ENCODE results near the gene EFNA5.

Gene EFNA5

DNA sequence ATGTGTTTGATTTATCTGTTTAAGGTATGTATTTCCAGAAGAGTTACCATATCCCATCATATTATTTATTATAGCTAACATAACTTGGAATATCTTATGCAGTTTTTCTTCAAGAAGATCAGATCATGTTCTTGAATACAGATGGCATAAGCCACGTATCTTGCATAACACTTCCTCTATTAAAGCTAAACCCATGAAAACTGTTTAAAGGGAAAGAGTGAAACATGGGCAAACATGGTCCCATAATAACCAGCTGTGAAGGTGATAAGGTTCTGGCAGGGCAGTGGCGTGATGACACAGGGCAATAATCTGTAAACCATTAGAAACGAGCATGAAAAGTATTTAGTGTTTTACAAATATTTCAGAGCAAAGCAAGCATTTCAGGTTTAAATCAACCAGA, 34.2 kb downstream of the EFNA5 start:
- DNase-seq: no peak

DNA sequence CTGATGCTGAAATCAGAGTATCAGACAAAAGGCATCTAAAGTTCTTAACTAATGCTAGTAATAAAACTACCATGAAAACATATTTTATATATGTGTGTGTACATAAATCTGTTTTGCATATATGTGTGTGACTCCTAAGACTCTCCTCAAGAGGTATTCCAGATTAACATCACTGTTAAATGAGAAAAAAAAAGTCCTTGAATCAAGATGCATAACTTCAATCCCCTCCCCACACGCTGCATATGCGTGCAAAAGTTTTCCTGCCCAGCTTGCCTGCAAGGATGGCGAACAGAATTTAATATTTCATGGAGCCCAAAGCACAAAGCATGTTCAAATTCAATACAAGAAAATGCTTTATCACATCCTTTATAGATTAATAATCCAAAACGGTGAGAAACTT, 34.7 kb downstream of the EFNA5 start:
- DNase-seq: no peak

DNA sequence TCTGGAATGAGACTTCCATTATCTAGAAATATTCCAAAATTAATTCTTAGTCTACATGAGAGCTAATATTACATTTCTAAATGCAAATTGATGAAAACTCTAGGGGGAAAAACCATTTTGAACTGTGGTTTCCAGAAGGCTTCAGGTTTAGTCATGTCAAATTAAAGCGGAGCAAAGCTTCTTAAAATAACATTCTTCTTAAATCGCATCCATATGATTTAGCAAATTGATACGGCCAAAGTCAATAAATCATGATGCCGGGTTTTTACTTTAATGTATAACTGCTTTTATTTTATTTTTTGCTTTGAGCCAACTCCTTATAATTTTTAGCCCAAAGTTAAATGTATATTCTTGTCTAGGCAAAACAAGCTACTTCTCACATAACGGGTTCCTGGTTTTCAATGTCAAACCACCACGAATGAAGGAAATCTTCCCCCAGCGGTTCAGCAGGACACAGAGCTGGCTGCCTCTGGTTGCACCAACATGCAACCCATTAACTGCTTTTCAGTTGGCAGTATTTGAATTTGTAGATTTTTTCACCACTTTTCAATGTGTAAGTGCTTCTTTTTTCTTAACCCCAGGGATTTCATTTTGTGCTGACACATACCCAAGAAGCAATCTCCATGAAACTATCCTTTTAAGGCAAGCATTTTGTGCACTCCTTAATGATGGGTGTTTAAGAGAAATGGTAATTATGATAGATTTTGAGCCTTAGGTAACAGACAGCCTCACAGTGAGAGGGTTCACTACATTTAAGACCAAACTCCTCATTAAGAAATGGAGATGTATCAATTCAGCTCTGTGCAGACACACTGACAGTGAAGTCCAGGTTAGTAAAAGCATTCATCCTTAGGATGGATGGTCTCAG, 35.5 kb downstream of the EFNA5 start:
- DNase-seq: no peak

DNA sequence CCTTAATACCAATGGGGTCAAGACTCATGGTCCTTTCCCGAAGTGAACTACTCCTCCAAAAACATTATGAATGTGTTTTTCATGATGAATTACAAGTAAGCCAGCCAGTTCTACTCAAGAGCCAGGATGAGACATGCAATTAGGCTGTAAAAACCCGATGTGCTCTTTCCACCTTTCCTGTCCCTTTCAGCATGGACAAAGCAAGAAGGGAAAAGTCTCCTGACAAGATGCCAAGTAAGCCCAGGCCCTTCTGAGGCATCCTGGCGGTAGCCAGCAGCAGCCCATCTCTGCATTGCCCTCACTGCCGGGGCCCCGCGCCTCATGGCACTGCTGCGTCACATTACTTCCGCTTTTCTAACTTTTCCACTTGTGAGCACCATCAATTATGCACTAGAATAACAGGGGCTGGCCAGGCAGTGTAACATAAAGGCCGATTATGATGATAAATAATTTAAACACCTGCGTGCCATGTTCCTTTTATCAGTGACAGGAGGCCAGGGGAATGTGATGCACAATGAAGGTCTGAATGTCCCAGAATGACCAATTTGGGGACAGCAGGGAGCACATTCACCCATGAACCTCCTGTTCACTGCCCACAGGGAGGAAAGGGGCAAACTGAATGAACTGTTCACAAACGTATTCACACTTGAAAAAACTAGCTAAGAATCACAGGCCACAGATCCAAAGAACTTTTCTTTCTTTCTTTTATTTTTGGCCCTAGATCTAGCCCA, 37.4 kb downstream of the EFNA5 start:
- no peak for DNase-seq

DNA sequence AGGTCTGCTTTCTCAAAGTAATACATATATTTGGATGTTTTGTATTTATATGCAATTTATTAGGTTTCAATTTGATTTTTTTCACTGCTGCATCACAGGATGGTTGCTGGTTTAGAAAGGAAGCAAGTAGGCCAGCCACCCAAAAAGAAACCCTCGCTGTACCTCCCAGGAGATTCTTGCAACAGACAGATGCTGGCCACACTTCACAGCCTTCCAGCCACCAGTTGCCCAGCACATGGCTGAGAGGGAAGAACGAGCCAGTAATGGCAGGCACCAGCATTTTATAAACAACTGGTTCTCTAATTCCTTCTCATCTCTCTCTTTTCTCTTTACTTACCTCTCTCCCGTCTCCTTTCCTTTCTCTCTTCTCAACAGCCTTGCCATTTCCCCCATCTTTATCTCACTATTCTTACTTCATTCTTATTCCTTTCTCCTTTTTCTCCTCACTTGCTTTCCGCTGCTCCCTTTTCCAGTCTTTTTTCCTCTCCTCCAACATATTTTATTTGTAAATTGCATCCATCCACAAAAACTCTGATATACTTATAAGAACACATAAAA, 38.9 kb downstream of the EFNA5 start:
- no peak for DNase-seq

DNA sequence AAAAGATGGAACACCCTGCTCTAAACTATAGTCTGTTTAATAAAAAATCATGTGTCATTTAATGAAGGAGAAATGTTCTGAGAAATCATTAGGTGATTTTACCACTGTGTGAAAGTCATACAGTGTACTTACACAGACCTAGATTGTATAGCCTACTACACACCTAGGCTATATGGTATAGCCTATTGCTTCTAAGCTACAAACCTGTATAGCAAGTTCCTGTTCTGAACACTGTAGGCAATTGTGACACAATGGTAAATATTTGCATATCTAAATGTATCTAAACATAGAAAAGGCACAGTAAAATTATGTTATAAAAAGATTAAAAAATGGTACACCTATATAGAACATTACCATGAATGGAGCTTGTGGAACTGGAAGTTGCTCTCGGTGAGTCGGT, 40.6 kb downstream of the EFNA5 start:
- DNase-seq: no peak

DNA sequence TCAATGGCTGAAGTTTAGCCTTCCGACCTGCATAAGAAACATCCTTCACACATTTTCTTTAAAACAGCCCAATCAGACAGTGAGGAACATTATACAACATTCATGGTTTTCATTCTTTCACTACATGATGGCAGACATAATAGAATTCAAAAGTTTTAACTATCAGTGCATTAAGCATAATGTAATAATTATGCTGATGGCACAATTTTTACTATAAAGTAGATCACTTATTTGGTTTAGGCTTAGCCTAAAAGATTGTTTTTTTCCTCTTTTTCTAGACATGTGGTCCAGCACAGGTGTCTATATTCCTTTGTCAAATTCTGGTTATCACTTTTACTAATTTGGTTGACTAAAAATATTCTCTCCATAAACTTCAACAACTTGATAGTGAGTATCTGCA, 46.5 kb downstream of the EFNA5 start:
- DNase-seq: no peak

DNA sequence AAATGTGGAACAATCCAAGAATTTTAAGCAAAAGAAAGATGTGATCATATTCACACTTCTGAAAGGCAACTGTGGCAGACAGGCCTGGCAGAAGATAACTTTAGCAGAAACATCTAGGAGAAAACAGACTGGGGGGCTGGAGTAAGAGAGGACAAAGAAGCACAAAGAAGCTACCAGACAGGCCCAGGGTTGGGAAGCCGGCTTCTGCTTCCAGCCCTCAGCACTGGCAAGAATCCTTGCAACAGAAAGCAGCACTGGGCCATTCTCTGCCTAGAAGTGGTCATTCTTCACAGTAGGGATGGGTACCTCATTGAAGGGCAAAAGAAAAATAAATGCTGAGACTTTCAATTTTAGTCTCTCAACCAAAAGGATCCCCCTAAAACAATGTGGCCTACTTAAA, 49.6 kb downstream of the EFNA5 start:
- DNase-seq: no peak

DNA sequence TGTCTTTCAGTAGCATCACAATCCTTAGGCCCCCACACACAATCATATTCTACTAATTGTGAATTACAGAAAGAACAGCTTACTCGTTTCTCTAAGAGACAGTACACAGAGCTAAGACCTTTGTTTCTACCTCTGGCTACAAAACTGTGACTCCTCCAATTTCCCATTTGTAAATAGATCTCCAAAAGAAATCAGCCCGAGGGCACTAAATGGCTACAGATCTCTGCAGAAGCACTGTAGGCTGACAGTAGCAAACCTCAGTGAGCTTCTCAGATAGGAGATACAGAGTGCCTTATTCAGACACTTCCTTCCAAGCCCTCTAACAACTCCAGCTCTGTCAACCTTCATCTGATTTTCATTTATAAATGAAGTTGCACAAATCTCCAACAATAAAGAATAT, 51.0 kb downstream of the EFNA5 start:
- no peak for DNase-seq

DNA sequence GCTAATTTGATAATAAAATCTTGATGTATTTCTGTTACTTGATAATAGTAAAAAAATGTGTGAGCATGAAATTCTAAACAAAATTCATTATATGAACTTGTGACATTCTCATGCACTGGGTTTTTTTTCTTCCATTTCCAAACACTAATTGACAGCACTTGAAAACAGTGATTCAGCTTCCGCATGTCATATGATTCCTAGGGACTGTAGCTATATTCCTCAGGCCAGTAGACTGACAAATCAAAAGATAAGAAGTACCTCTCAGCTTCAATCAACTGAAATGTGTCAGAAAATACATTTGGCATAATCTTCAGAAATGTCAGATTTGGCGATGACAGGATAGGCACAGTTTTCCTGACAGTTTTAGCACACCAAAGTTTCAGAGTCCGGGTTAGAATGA, 52.5 kb downstream of the EFNA5 start:
- DNase-seq: no peak

DNA sequence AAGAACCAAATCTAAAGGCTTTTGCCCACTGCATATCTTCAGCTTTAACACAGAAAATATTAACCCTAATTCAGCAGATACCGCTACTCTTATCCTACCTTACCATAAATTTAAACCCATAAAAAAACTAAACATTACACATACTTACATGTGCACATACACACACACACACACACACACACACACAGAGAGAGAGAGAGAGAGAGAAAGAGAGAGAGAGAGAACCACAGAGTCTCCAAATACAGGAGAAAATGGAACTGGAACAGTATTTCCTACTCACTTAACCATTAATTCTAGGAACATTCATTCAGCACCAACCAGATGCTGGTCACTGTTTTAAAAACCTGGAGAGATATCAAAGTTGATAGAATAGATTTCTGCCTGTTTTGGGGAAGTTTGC, 53.7 kb downstream of the EFNA5 start:
- no peak for DNase-seq

DNA sequence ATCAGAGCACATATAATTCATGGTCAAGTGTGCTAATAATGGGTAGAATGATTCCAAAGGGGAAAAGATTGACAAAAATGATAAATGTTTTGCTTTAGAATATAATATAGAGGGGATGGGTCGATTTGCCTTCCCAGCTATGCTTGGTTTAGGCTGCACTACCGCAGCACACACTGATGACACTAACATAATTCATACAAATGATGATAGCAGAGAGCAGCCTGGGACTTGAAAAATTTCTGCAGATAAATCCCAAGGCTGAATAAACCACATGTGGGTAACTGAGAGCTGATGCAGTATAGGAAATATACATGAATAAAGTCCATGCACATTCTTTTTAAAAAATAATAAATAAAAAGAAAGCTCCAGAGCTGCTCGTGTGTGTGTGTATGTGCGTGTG, 54.5 kb downstream of the EFNA5 start:
- no peak for DNase-seq

DNA sequence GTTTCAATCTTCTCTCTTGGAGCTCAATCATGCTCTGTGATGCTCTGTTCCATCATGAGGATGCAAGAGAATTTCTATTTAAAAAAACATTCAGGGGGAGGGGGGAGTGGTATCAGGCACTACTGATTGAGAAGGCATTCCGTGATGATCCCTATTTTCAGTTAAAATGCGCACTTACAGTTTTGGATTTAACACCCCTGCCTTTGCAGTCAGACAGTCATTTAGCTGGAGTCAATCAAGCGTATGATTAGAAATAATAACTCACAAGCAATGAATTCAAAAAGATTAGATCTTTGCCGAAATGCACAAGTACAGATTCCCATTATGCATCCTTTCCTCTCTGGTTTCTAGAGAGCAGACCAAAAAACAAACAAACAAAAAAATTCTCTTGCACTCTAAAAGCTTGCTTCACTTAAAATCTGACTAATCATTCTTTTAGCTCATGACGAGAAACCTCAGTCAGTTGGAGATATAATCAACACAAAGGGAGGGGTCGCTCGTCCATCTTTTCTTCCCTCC, 55.4 kb downstream of the EFNA5 start:
- DNase-seq: no peak

DNA sequence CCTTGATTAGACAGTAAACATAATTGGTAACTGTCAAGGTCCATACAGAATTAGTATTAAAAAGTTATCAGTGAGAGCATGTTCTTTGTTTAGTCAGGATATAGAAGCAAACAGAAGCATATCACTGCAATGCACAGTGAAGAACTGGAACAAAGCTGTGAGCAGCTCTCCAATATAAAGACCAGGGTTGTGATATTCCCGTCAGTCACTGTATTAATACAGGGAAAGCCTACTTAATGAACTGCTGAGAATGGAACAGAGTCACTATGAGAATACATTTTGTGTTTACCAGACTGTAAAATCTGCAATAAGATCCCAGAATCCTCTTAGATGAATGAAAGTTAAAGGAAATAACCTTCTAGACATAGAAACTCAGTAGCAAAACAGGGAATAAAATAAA, 58.2 kb downstream of the EFNA5 start:
- no peak for DNase-seq

DNA sequence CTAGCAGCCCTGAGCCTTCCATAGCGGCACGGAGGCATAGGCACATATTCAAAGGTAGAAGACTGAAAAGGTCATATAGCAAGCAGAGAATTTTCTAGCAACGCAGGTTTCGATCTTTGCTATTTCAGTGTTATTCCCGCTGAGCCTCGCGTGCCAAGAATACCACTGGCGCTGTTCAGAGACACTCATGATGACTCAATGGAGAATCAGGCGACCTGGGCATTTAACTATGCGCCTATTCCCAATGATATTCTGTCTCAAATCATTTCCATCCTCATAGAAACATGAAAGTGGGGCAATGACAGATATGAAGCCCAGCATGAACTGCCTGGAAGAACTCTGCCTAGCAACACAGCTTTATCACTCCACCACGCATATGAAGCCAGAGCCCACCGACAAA, 59.9 kb downstream of the EFNA5 start:
- DNase-seq: no peak

DNA sequence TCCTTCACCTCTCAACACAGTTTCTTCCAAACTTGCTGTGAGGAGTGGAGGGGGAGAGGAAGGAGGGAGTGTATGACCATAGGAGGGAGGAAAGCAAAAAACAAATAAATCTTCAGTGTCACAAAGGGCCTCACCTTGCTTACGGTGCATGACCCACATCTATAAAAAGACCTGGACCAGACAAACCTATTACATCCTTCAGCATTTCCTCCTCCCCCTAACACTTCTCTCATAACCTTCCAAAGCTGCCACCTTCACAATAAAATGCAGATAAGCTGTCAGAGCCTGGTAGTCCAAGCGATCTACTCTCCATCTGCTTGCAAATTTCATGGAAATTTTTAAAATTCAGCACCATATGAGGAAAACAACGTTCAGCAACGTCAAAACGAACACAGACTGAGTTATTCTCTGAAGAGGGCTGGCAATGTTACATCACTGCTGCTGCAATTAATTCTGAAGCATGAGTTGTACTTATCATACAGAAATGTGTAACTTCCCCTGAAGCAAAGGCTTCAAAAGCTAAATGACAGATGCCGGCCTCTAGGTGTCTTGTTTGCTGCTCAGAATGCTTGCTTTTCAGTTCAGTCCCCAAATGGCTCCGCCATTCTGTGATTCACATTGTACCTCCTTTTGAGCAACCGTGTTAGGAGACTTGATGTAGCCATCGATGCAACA, 62.9 kb downstream of the EFNA5 start:
- no peak for DNase-seq

DNA sequence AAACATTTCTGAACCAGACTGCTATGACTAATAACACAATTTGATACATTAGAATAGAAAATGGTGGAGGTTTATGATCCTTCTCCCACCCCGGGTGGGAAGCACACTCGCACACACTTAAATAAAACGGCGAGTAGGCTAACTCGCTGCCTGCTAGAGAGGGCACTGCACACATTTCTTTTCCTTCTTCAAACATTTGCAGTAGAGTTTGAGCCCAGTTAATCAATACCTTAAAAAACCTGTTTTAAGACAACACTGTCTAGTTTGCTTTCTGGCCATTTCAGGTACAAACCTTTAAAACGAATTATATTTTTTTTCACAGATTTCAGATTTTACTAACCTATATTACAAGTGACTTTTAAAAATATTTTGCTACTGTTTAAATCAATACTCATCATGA, 63.5 kb downstream of the EFNA5 start:
- no peak for DNase-seq

DNA sequence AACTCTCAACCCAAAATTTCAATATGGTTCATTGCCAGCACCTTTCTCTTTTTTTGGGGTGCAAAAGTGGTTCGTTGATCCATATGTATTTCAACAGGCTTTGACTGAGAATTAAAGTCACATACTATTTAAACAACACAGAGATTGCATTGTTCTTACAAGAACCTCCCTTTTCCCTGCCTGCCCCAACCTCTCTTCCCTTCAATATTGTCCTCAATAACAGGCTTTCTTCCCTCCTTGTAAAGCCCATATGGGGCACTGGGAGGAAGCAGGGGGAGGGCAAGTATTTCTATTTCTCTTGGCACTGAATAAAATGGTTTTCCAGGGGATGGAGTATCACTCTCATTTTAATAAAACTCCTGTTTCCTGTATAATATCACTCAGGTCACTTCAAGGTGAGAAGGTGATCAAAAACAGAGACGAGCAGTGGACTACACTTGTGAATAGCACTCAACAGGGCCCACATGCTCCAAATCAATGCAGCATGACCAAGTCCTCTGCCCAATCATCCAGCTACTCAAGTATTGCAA, 65.1 kb downstream of the EFNA5 start:
- DNase-seq: no peak

DNA sequence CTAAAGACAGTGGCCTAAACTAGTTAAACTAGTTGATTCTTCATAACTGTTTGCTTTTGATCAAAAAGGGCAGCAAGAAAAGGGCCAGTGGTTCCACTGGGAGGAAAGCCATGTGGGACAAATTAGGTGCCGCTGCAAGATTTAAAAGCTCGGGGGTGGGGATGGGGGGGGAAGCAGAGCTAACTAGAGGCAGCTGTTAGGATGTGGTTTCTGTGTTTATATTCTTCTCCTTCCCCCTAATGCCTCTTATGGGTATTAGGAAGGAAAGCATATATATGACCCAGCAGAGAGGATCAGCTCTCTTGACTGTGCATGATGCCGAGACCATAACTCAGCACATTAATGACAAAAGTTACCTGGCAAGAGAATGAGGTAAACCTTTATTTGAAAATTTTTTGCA, 65.7 kb downstream of the EFNA5 start:
- DNase-seq: no peak

DNA sequence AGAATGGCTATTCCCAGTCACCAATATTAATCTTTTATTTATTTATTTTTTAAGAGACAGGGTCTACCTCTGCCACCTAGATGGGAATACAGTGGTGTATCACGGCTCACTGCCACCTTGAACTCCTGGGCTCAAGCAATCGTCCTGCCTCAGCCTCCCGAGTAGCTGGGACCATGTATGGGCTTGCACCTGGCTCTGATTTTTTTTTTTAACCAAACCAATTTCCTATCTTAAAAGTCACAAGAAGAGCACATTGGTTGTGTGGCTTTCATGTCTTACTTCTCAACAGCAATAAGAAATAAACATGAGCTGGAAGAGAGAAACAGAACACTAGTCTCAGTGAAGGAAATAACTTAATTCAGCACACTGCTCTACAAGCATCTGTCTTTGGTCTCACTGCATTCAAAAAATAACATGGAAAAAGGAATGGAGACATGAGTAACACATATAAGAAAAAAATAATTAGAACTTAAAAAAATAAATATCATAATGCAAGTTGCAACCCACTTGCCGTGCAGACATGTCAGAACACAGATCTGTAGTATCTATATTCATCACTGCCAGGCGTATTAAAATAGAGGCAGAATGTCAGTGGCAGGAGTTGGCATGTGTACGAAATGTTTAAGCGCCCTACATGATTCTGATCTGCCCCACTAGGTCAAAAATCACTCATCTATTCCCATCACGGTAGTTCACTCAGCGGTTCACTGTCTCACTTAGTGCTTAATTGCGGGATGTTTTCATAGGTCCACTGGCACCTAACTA, 66.4 kb downstream of the EFNA5 start:
- no peak for DNase-seq

DNA sequence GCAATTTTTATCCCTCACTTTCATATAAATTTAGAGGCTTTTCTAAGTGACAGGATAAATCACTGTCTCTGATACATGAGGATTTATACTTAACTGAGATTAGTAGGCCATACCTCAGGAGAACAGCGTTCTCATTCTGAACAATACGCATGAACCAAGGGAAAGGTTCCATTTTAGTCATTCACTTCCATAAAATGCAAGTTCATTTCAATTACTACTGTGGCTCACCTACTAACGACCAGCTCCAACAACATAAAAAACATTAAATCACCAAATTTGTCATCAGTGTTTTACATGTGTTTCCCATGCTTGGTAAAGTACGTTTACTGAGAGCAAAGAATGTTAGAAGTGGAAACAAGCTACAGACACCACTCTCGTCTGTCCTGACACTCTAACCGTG, 67.4 kb downstream of the EFNA5 start:
- no peak for DNase-seq

DNA sequence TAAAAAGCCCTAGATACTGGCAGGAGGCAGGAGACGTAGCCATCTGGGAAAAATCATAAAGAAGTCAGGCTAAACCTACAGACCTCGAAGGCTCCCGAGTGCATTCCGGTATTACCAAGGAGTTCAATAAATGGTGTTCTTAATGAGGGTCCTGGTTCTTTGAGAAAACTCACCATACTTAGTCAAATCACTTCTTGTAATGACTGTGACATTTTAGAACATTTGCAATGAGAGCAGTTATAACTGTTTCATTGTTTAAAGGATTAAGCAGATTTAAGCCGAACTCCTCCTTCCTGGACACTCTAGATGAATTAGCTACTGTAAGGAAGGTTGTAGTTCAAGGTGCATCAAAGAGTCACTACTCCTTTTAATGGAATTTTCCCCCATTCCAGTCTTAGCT, 67.8 kb downstream of the EFNA5 start:
- DNase-seq: no peak

All from DMS153 (cell line).